HG03442 (cell line): Measurements from ENCODE around the gene SHD.

Source experiments
- ATAC-seq: cut with Tn5 transposase; IDR thresholded peaks from one replicate; pipeline ENCODE4 v1.9.1; 2021; ENCODE audit warnings: mild to moderate bottlenecking, moderate library complexity; ENCODE audit not compliant: unreplicated experiment

SHD gene

GRCh38 chr19:4295972-4296771, 17.1 kb downstream of the SHD start:
- no peak for ATAC-seq

- no peak for ATAC-seq
These were observed 19.1 kb downstream of the SHD start for GRCh38 chr19:4297901-4298809.

- ATAC-seq: no peak
These were observed 19.9 kb downstream of the SHD start for GRCh38 chr19:4298810-4299550.

- ATAC-seq: no peak
These were observed 21.5 kb downstream of the SHD start for GRCh38 chr19:4300589-4300988.

- ATAC-seq: no peak
These were observed 22.6 kb downstream of the SHD start for GRCh38 chr19:4301590-4302242.

GRCh38 chr19:4302243-4302640, 23.2 kb downstream of the SHD start, which contains the start of gene TMIGD2:
TMIGD2 (minus strand) TSS chr19:4302389; CDS start chr19:4302385, 4 bp downstream.
- no peak for ATAC-seq

- ATAC-seq: no peak
These were observed 24.9 kb downstream of the SHD start for GRCh38 chr19:4303819-4304537.

- no peak for ATAC-seq
These were observed 25.6 kb downstream of the SHD start, which contains the start of gene FSD1 for GRCh38 chr19:4304538-4305256. FSD1 (plus strand) TSS chr19:4304598; CDS start chr19:4304747, 149 bp downstream.

GRCh38 chr19:4305257-4305612, 26.2 kb downstream of the SHD start:
- ATAC-seq: no peak

- no peak for ATAC-seq
These were observed 26.6 kb downstream of the SHD start for GRCh38 chr19:4305659-4306058.

GRCh38 chr19:4310247-4311121, 31.4 kb downstream of the SHD start:
- no peak for ATAC-seq

- no peak for ATAC-seq
These were observed 34.9 kb downstream of the SHD start for GRCh38 chr19:4313847-4314490.

GRCh38 chr19:4316956-4317355, 37.9 kb downstream of the SHD start:
- no peak for ATAC-seq

- ATAC-seq: no peak
These were observed 39.4 kb downstream of the SHD start for GRCh38 chr19:4318460-4318859.

- no peak for ATAC-seq
These were observed 40.1 kb downstream of the SHD start for GRCh38 chr19:4319067-4319718.

- ATAC-seq: no peak
These were observed 41.4 kb downstream of the SHD start for GRCh38 chr19:4320419-4320818.

- no peak for ATAC-seq
These were observed 44.0 kb downstream of the SHD start for GRCh38 chr19:4322942-4323665.
